GM18520 (cell line): ENCODE data around the gene OLFML2B.
"Not testable (repeated sequence)": the region's sequence is repeated elsewhere in the genome, so short reads cannot be mapped to it uniquely, and the experiment has no call there.

ENCODE experiments used
- ATAC-seq: cut with Tn5 transposase; IDR thresholded peaks from one replicate; pipeline ENCODE4 v1.9.1; 2021; ENCODE audit not compliant: unreplicated experiment

OLFML2B gene

GRCh38 chr1:162023547-162024501, at the start of gene OLFML2B:
Gene OLFML2B (minus strand): TSS chr1:162023869. CDS start chr1:162023430, 439 bp downstream.
- no peak for ATAC-seq

- no peak for ATAC-seq
Observed at GRCh38 chr1:162072740-162073139, 49.1 kb upstream of the OLFML2B start.

GRCh38 chr1:162070825-162071224, 47.2 kb upstream of the OLFML2B start:
- ATAC-seq: no peak

- ATAC-seq: no peak
Observed at GRCh38 chr1:162070094-162070748, 46.6 kb upstream of the OLFML2B start.

- peak; percentile 91 for ATAC-seq
Observed at GRCh38 chr1:162069334-162070093, 45.8 kb upstream of the OLFML2B start, which contains the start of gene NOS1AP. Gene NOS1AP (plus strand): TSS chr1:162069691. CDS start chr1:162070178, 487 bp downstream.

GRCh38 chr1:162068301-162068700, 44.6 kb upstream of the OLFML2B start:
- no peak for ATAC-seq

- ATAC-seq: no peak
Observed at GRCh38 chr1:162067466-162067865, 43.8 kb upstream of the OLFML2B start.

- not testable (repeated sequence) for ATAC-seq
Observed at GRCh38 chr1:162066836-162067235, 43.2 kb upstream of the OLFML2B start.

GRCh38 chr1:162065016-162065415, 41.3 kb upstream of the OLFML2B start:
- ATAC-seq: no peak

GRCh38 chr1:162062542-162063015, 38.9 kb upstream of the OLFML2B start:
- no peak for ATAC-seq

- ATAC-seq: no peak
Observed at GRCh38 chr1:162060314-162060713, 36.6 kb upstream of the OLFML2B start.

- ATAC-seq: no peak
Observed at GRCh38 chr1:162059721-162060120, 36.1 kb upstream of the OLFML2B start.

GRCh38 chr1:162056579-162056978, 32.9 kb upstream of the OLFML2B start:
- ATAC-seq: no peak

- ATAC-seq: peak; percentile 53
Observed at GRCh38 chr1:162056043-162056442, 32.4 kb upstream of the OLFML2B start.

- no peak for ATAC-seq
Observed at GRCh38 chr1:162055062-162055461, 31.4 kb upstream of the OLFML2B start.

GRCh38 chr1:162053949-162054348, 30.3 kb upstream of the OLFML2B start:
- ATAC-seq: not testable (repeated sequence)

- ATAC-seq: no peak
Observed at GRCh38 chr1:162046921-162047320, 23.3 kb upstream of the OLFML2B start.

GRCh38 chr1:162042361-162042760, 18.7 kb upstream of the OLFML2B start:
- no peak for ATAC-seq

GRCh38 chr1:162040657-162041056, 17.0 kb upstream of the OLFML2B start:
- no peak for ATAC-seq

GRCh38 chr1:162040001-162040400, 16.3 kb upstream of the OLFML2B start:
- no peak for ATAC-seq

GRCh38 chr1:162038624-162039023, 15.0 kb upstream of the OLFML2B start:
- no peak for ATAC-seq
